GM18517 (cell line): ENCODE measurements around the gene MYO18B.

Experiments used
- ATAC-seq: cut with Tn5 transposase; IDR thresholded peaks from one replicate; pipeline ENCODE4 v1.9.1; 2021; ENCODE audit warnings: mild to moderate bottlenecking, moderate library complexity; ENCODE audit not compliant: unreplicated experiment

Gene MYO18B

GRCh38 chr22:25843660-25844405, 101.8 kb downstream of the MYO18B start:
- ATAC-seq = no peak

- no peak for ATAC-seq
Observed at GRCh38 chr22:25844601-25845000, 102.6 kb downstream of the MYO18B start.

- no peak for ATAC-seq
Observed at GRCh38 chr22:25845985-25846745, 104.2 kb downstream of the MYO18B start.

DNA sequence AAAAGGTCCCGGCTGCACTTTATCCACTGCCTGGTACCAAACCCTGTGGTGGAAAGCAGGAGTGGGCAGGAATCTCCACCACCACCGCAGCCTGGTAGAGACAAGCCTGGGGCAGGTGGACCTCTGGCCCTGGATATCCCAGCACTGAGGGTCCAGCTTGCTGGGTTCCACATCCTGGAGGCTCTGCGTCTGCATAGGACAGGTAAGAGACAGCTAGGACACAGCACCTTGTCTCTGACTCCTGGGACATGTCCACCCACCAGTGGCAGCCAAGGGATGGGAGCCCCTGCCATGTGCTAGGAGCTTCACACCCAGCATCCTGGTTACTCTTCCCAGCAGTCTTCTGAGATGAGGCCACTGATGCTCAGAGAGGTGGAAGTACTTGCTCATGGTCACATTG, 105.5 kb downstream of the MYO18B start:
- ATAC-seq = no peak

GRCh38 chr22:25848954-25849353, 107.0 kb downstream of the MYO18B start:
- ATAC-seq = no peak

DNA sequence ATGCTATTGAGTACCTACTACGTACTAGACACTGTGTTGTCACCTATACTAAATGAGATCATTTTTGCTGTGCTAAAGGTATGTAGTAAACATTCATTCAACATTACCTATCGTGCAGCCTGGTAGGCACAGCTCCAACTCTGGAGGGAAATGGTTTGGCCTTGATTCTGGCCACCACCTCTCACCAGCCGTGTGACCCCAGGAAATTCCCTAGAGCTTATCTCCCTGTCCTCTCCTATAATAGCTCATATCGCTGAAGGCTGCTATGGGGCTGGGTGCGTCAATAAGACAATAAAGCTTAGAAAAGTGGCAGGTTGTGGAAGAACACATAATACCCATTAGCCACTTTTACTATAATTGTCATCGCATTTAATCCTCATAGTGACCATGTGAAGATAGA, 107.5 kb downstream of the MYO18B start:
- ATAC-seq = no peak

DNA sequence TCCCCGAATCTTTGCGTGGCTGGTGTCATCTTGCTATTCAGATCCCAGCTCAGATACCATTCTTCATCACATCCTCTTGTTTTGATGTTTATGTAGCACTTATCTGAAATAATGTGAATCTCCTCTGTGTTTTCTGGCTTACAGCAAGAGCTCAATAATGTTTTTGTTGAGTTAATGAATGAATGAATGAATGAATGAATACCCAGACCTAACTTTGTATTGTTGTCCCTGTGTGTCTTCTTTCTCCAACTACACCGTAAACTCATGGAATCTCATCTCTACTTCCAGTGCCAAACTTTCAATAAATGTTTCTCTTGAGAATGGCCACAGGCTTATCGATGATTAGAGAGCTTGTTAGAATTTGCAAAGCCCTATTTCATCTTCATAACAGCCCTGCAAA, 110.2 kb downstream of the MYO18B start:
- no peak for ATAC-seq

DNA sequence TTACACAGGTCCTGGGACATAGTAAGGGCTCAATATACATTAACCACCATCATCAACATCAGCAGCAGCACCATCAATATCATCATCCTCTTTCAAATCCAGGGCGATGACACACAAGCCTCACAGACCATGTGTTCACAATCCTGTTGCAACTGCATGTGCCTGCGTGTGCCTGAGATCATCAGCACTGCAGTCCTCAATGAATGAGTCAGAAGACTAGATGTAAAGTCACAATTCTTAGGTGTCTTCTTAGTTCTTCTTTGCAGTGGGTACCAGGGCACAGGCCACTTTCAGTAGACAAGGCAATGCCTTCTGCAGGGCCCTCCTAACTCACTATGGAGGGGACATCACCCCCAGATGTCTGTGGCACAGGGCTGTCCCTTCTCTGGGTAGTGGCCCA, 111.1 kb downstream of the MYO18B start:
- no peak for ATAC-seq

DNA sequence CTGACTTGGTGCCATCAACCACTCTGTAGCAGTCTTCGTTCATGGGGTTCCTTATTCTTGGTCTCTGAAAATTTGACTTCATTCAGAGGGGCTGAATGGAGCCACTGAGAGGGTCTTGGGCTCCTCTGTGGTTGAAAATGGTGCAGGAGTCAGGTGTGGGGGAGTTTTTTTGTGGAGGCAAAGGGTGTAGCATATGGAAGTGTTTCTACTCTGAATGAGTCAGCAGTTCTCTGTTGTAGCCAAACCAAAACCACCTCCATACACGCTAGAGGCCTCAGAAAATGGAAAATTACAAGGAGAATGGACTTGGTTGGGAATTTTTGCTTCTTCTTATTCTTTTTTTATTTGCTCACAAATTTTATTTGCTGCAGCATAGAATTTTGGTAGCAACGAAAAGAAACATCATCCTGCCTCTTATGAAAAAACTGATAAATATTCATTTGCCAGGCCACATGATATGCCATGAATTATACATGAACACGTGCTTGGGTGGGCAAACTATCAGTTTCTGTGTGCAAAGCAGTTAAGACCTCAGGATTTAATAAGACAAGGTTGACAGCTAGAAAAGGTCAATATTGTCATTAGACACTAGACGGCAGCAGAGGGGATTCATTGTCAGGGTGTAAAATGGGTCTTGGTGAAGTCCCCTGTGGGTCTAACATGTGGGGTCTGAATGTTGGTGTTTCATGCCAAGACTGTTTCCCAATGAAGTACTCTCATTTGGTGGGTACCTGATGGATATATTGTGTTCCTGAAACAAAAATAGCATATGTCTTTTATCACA, 111.7 kb downstream of the MYO18B start:
- ATAC-seq = no peak

DNA sequence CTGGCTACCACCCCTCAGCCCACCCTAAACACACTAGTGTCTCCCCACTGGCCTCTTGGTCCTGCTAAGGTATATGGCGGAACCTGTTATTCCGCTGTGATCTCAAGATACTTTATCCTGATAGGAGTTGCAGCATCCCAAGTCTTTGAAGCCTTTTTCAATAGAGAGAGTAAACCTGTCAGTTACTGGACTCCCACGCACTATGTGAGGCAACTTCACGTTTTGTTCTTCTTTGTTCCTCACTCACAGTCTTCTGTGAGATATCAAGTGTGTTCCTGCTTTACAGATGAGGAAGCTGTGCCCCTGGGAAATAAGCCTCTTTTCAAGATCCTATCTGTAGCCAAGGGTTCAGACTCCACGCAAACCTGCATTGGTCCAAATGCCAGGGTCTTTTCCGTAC, 127.8 kb downstream of the MYO18B start:
- ATAC-seq = no peak

DNA sequence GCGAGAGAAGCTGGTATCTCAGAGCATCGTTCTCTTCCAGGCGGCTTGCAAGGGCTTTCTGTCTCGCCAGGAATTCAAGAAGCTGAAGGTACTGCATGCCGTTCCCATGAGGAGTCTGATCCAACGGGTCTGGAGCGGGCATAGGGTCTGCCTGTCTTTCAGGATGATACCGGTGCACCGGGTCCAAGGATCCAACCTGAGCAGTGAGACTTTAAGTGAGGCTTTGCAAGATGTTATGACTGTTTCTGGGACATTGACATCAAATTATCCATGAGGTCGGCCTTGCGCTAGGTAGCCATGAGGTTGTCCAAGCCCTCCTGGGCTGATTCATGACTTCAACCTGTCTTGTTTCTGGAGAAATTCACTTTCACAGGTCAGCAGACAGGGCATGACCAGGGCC, 132.3 kb downstream of the MYO18B start:
- ATAC-seq = no peak

DNA sequence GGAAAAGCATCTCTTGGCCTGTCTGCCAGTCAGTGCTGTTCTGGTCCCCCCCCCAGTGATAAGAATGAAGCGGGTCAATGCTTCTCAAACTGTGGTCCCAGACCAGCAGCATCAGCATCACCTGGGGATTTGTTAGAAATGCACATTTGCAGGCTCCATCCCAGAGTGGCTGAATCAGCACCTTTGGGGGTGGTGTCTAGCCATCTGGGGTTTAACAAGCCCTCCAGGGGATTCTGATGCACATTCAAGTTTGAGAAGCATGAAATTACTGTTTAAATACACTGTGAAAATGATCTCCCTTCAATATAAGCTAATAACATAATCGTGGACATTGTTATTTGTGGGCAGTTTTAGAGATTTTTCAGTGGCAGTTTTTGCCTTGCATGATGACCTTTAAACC, 133.5 kb downstream of the MYO18B start:
- no peak for ATAC-seq

- ATAC-seq = no peak
Observed at GRCh38 chr22:25876871-25877270, 134.9 kb downstream of the MYO18B start.

- no peak for ATAC-seq
Observed at GRCh38 chr22:25878933-25879332, 136.9 kb downstream of the MYO18B start.

GRCh38 chr22:25880524-25880923, 138.5 kb downstream of the MYO18B start:
- no peak for ATAC-seq

- ATAC-seq = no peak
Observed at GRCh38 chr22:25881210-25881755, 139.3 kb downstream of the MYO18B start.

DNA sequence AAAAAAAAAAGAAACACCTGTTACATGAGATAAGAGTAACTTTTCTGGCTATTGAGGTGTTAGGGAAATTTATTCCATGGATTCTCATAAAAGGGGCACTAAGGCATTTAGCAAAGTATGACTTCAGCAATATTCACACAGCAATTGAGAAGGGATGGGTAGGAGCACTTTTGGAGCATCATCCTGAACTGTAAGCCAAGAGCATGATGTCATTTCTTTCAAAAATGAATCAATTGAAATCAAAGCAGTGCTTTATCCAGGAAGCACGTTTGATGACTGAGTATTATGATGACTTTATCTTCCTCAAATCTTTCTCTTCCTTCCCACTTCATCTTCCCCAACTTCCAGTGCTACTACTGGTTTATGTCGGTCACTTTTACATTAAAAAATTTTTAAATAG, 140.4 kb downstream of the MYO18B start:
- ATAC-seq = no peak

DNA sequence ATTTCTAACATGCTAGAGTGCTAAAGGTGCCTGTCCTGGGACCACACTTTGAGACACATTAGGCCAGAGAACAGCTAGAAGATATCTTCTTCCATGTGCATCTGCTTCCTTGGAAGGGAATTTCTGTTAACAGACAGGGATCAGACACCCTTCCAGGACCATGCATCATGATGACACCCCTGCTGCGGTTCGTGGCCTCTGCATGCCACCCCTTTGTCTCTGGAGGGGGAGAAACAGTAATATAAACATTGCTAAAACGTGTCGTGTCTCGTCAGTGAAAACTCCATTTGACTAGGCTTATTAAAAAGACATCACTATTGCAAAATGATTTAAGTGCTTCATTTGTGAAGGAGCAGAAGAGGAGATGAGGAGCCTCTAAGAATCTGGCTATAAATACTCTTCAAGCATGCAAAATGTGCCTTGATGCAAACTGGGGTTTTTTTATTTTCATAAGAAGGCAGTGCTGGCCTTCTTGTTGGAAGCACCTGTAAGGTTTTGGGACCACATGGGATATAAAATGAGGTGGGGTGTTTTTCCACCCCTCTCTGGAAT, 141.6 kb downstream of the MYO18B start:
- ATAC-seq = no peak

DNA sequence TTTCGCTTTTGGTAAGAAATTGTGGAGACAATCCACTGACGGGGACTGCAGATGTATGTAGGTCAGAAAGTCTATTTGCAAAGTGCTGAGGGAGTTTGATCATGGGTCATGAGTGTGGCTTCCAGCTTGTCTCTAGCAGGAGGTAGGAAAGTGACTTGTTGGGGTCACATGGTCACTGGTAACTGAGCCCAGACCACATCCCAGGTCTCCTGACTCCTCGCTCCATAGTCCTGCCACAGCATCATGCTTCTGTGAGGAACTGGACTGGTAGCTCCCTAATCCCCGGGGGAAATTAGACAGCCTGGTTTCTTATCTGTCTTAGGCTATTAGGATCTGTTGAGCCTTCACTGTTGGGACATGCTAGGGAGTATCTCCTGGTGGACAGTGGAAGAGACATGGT, 142.1 kb downstream of the MYO18B start:
- ATAC-seq = no peak

DNA sequence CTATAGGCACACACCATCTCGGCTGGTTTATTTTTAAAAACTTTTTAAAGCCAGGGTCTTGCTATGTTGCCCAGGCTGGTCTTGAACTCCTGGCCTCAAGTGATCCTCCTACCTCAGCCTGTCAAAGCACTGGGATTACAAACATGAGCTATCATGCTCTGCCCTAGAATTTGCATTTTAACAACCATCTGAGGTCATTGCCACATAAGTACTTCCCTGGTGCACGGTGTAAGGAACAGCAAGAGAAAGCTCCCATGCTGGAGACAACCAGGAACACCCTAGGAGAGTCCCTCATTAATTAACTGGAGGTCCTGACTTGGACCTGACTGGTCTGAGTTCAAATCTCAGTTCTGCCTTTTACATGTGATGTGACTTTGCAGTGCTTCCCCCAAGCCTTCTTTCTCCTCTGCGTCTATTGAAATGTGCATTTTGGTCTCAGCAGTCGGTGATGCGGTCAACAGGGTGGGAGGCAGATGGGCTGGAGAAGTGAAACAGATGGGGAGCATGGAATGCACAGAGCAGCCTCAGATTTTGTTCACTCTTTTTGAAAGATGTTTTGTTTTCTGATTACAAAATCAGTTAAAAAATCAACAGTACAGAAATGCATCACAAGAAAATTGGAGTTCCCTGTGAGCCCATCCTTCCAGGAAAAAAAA, 146.5 kb downstream of the MYO18B start:
- ATAC-seq = no peak

DNA sequence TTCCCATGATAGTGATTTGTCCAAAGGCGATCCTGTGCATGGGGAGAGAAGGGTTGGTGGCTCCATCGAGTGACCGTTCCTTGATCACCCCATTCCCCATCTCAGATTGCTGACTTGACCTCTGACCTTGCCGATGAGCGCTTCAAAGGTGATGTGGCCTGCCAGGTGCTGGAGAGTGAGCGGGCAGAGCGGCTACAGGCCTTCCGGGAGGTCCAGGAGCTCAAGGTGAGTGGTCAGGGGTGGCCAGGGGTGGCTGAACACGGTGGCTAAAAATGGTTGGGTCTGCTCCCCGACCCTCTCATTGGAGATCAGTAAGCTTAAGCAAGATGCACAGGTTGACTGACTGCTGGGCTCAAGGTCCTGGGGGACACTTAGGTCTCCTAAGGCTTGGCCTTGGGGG, 148.7 kb downstream of the MYO18B start:
- ATAC-seq = no peak
